H1 (cell line): ENCODE measurements around the gene TMEM271. TPM values are rescaled to one million over a fixed set of nuclear protein-coding genes. Genes with fewer than 3 reads are reported as not detected.

Source experiments
- CTCF ChIA-PET: fragments of 300-600 bp; sonication (Branson Sonifier 250); formaldehyde crosslinking; loops from one replicate; lab custom pipeline; 2021; ENCODE audit not compliant: partially characterized antibody; lab: Charles Lee
- POLR2A ChIA-PET: fragments of 300-600 bp; sonication (Branson Sonifier 250); formaldehyde crosslinking; loops from one replicate; lab custom pipeline; 2021; ENCODE audit warnings: inconsistent platforms; ENCODE audit not compliant: partially characterized antibody; lab: Charles Lee
- DNase-seq, 2 experiments: peaks; one replicate each; pipeline versions ENCODE4 v3.0.0 to v3.0.0-alpha.2; 2010 to 2022; ENCODE audit warnings: low spot score in 2 of 2, low read depth in 1 of 2, mixed read lengths in 1 of 2
- FAIRE-seq: peaks from 2 replicates; lab custom pipeline; 2011; peaks lifted over from hg19 to GRCh38; lab: Jason Lieb, UNC
- H2AFZ ChIP-seq: 2 replicates; pipeline ENCODE4 v1.8.1; 2012; ENCODE audit warnings: low read length, inconsistent platforms
- H2AK5ac ChIP-seq: 2 replicates; pipeline ENCODE4 v1.6.1; 2013; ENCODE audit warnings: low read depth, low read length
- H2BK120ac ChIP-seq: replicated peaks from 2 replicates; pipeline ENCODE3; 2013; ENCODE audit warnings: low read depth, low read length, inconsistent platforms
- H2BK12ac ChIP-seq: 2 replicates; pipeline ENCODE4 v1.6.1; 2013; ENCODE audit warnings: low read depth, low read length
- H2BK15ac ChIP-seq: 2 replicates; pipeline ENCODE4 v1.6.1; 2013; ENCODE audit warnings: low read length
- H2BK20ac ChIP-seq: 2 replicates; pipeline ENCODE4 v1.6.1; 2013; ENCODE audit warnings: low read length
- H2BK5ac ChIP-seq: 2 replicates; pipeline ENCODE4 v1.6.1; 2013; ENCODE audit warnings: low read depth, low read length
- H3K14ac ChIP-seq: 2 replicates; pipeline ENCODE4 v1.6.1; 2013; ENCODE audit warnings: inconsistent platforms; ENCODE audit not compliant: insufficient read length
- H3K18ac ChIP-seq: 2 replicates; pipeline ENCODE4 v1.6.1; 2013; ENCODE audit warnings: low read length; ENCODE audit errors: extremely low read depth
- H3K23ac ChIP-seq: 2 replicates; pipeline ENCODE4 v1.6.1; 2013; ENCODE audit warnings: inconsistent platforms; ENCODE audit not compliant: insufficient read length
- H3K23me2 ChIP-seq: 2 replicates; pipeline ENCODE4 v1.6.1; 2013; ENCODE audit warnings: low read depth, low read length
- H3K27ac ChIP-seq: 2 replicates; pipeline ENCODE4 v1.6.1; 2011; ENCODE audit warnings: low read depth, low read length, inconsistent platforms
- H3K27me3 ChIP-seq, 4 experiments: replicated peaks in 1 of 4; 1 replicate in 1 of 4; 2 replicates in 3 of 4; pipeline versions ENCODE4 v1.6.1 to v1.8.1; 2011 to 2013; ENCODE audit warnings: low read length in 3 of 4, mild to moderate bottlenecking in 3 of 4, inconsistent platforms in 2 of 4, mixed read lengths in 2 of 4, moderate library complexity in 1 of 4; ENCODE audit not compliant: control insufficient read depth in 3 of 4, insufficient read depth in 3 of 4; ENCODE audit errors: extremely low read depth in 1 of 4
- H3K36me3 ChIP-seq, 4 experiments: 2 replicates each; pipeline versions ENCODE4 v1.6.1 to v1.8.1; 2011 to 2013; ENCODE audit warnings: mild to moderate bottlenecking in 4 of 4, low read length in 3 of 4, moderate library complexity in 2 of 4, control low read depth in 1 of 4, inconsistent platforms in 1 of 4; ENCODE audit not compliant: insufficient read depth in 4 of 4, control insufficient read depth in 2 of 4
- H3K4ac ChIP-seq: replicated peaks from 2 replicates; pipeline ENCODE3; 2013; ENCODE audit warnings: low read length, low read depth, mixed read lengths, inconsistent platforms; ENCODE audit not compliant: insufficient read length
- H3K4me1 ChIP-seq, 4 experiments: replicated peaks in 1 of 4; 1 replicate in 1 of 4; 2 replicates in 3 of 4; pipeline versions ENCODE4 v1.6.1 to v1.8.1; 2011 to 2013; ENCODE audit warnings: low read length in 3 of 4, inconsistent platforms in 2 of 4, mixed read lengths in 1 of 4; ENCODE audit not compliant: insufficient read depth in 4 of 4, control insufficient read depth in 3 of 4
- H3K4me2 ChIP-seq, 2 experiments: 2 replicates each; pipeline versions ENCODE4 v1.6.1 to v1.8.1; 2011 to 2013; ENCODE audit warnings: low read depth in 2 of 2, low read length in 2 of 2, control low read depth in 1 of 2, inconsistent platforms in 1 of 2, mild to moderate bottlenecking in 1 of 2; ENCODE audit not compliant: insufficient read depth in 1 of 2
- H3K4me3 ChIP-seq, 4 experiments: fragments of 200-600, 300-600 bp in 1 of 4; sonication (generic), shearing (Covaris generic), sonication (Bioruptor Twin) in 1 of 4; 2 replicates each; pipeline versions ENCODE4 v1.5.1 to v1.8.1; 2011 to 2016; ENCODE audit warnings: low read length in 4 of 4, low read depth in 3 of 4, control low read depth in 2 of 4, inconsistent platforms in 2 of 4, mild to moderate bottlenecking in 2 of 4, mixed read lengths in 1 of 4, moderate library complexity in 1 of 4; ENCODE audit not compliant: insufficient read depth in 2 of 4; ENCODE audit errors: extremely low read depth in 1 of 4
- H3K56ac ChIP-seq: replicated peaks from 2 replicates; pipeline ENCODE3; 2013; ENCODE audit warnings: low read depth, mild to moderate bottlenecking, mixed read lengths, low read length, inconsistent platforms; ENCODE audit not compliant: insufficient read length
- H3K79me1 ChIP-seq: 2 replicates; pipeline ENCODE4 v1.6.1; 2013; ENCODE audit warnings: low read depth, low read length, control low read depth
- H3K79me2 ChIP-seq, 2 experiments: 2 replicates each; pipeline versions ENCODE4 v1.6.1 to v1.8.1; 2012 to 2013; ENCODE audit warnings: low read length in 2 of 2, mild to moderate bottlenecking in 2 of 2, inconsistent platforms in 1 of 2; ENCODE audit not compliant: insufficient read depth in 2 of 2, control insufficient read depth in 1 of 2
- H3K9ac ChIP-seq, 4 experiments: replicated peaks in 1 of 4; 1 replicate in 1 of 4; 2 replicates in 3 of 4; pipeline versions ENCODE4 v1.6.1 to v1.8.1; 2011 to 2013; ENCODE audit warnings: low read depth in 3 of 4, low read length in 3 of 4, control low read depth in 2 of 4, mild to moderate bottlenecking in 2 of 4, moderate library complexity in 2 of 4, inconsistent platforms in 1 of 4; ENCODE audit errors: extremely low read depth in 1 of 4
- H3K9me3 ChIP-seq, 2 experiments: 2 replicates each; pipeline versions ENCODE4 v1.6.1 to v1.8.1; 2012 to 2013; ENCODE audit warnings: mild to moderate bottlenecking in 2 of 2, moderate library complexity in 2 of 2, control low read depth in 1 of 2, inconsistent platforms in 1 of 2, low read depth in 1 of 2, low read length in 1 of 2, mixed read lengths in 1 of 2; ENCODE audit not compliant: insufficient read depth in 2 of 2
- H4K20me1 ChIP-seq, 2 experiments: replicated peaks in 1 of 2; 2 replicates each; pipeline versions ENCODE3 to v1.8.1; 2011 to 2013; ENCODE audit warnings: inconsistent platforms in 2 of 2, low read length in 2 of 2, mild to moderate bottlenecking in 1 of 2; ENCODE audit not compliant: insufficient read depth in 2 of 2, control insufficient read depth in 1 of 2
- H4K5ac ChIP-seq: 2 replicates; pipeline ENCODE4 v1.6.1; 2013; ENCODE audit warnings: low read length, low read depth, mixed read lengths, inconsistent platforms; ENCODE audit not compliant: insufficient read length
- H4K8ac ChIP-seq: 2 replicates; pipeline ENCODE4 v1.8.0; 2013; ENCODE audit warnings: mild to moderate bottlenecking, moderate library complexity, low read length, inconsistent platforms; ENCODE audit not compliant: insufficient read depth; ENCODE audit errors: extremely low read depth
- H4K91ac ChIP-seq: replicated peaks from 2 replicates; pipeline ENCODE3; 2013; ENCODE audit warnings: low read length, mixed read lengths, inconsistent platforms; ENCODE audit not compliant: insufficient read length
- BRCA1 ChIP-seq: IDR thresholded peaks from 2 replicates; pipeline ENCODE4 v1.6.1; 2012; ENCODE audit warnings: low read depth, low read length, improper control_type of control experiment
- CHD1 ChIP-seq: IDR thresholded peaks from 2 replicates; pipeline ENCODE4 v1.6.1; 2012; ENCODE audit warnings: low read depth, low read length, improper control_type of control experiment
- CREB1 ChIP-seq: IDR thresholded peaks from 2 replicates; pipeline ENCODE4 v1.6.1; 2012; ENCODE audit warnings: inconsistent platforms
- EGR1 ChIP-seq: IDR thresholded peaks from 2 replicates; pipeline ENCODE4 v1.6.1; 2011; ENCODE audit warnings: low read depth, low read length, borderline replicate concordance
- FOSL1 ChIP-seq: IDR thresholded peaks from 2 replicates; pipeline ENCODE4 v1.6.1; 2011; ENCODE audit warnings: mild to moderate bottlenecking, low read depth, low read length, moderate library complexity; ENCODE audit not compliant: insufficient read depth
- JUN ChIP-seq: IDR thresholded peaks from 2 replicates; pipeline ENCODE4 v1.6.1; 2011; ENCODE audit warnings: low read depth, mild to moderate bottlenecking, improper control_type of control experiment, low read length
- POLR2AphosphoS5 ChIP-seq: IDR thresholded peaks from 2 replicates; pipeline ENCODE4 v1.6.1; 2011; ENCODE audit warnings: low read depth, low read length
- RBBP5 ChIP-seq: IDR thresholded peaks from 2 replicates; pipeline ENCODE4 v1.7.1; 2012; ENCODE audit warnings: low read depth, mild to moderate bottlenecking, inconsistent platforms, low read length, moderate library complexity, borderline replicate concordance
- SIN3A ChIP-seq, 2 experiments: IDR thresholded peaks in 1 of 2; conservative IDR thresholded peaks in 1 of 2; 2 replicates each; pipeline ENCODE4 v1.6.1; 2011 to 2012; ENCODE audit warnings: low read length in 2 of 2, improper control_type of control experiment in 1 of 2, low read depth in 1 of 2, mild to moderate bottlenecking in 1 of 2
- SUZ12 ChIP-seq: fragments of 200-600 bp; sonication (generic); IDR thresholded peaks from 2 replicates; pipeline ENCODE4 v1.6.1; 2012; ENCODE audit warnings: mild to moderate bottlenecking, inconsistent platforms, low read length, moderate library complexity, mixed read lengths
- TCF12 ChIP-seq: IDR thresholded peaks from 2 replicates; pipeline ENCODE4 v1.6.1; 2011; ENCODE audit warnings: low read depth, mild to moderate bottlenecking, low read length
- TEAD4 ChIP-seq: IDR thresholded peaks from 2 replicates; pipeline ENCODE4 v1.6.1; 2012; ENCODE audit warnings: low read depth, low read length, inconsistent platforms, mixed read lengths
- WGBS, 2 experiments: shearing (Covaris generic) in 1 of 2; methylation state at CpG; one replicate each; pipeline versions ENCODE4 v1.1.6 to v1.1.7; 2013 to 2015; ENCODE audit warnings: low lambda C conversion rate in 2 of 2, mixed read lengths in 2 of 2, inconsistent platforms in 1 of 2, low coverage in 1 of 2, missing lambda C conversion rate in 1 of 2; ENCODE audit not compliant: insufficient replicate concordance in 2 of 2, insufficient coverage in 1 of 2, insufficient read length in 1 of 2; ENCODE audit errors: extremely low coverage in 1 of 2, missing lambda C conversion rate in 1 of 2; 5-methylcytosine and 5-hydroxymethylcytosine counted together
- polyA plus RNA-seq, 7 experiments: library from polyadenylated mRNA; depleted of rRNA in 3 of 7; stranded (reverse) in 5 of 7; unstranded in 2 of 7; fragments of >200 nt in 5 of 7; fragments of 200-250 nt in 2 of 7; gene quantifications; 1 replicate in 5 of 7; 2 replicates in 1 of 7; 4 replicates in 1 of 7; pipeline versions ENCODE4 v1.2.1 to v1.2.3, GENCODE V29; 2011 to 2013; ENCODE audit warnings: missing spikeins in 2 of 7, mixed read lengths in 2 of 7
- total RNA-seq: library from RNA; stranded (reverse); fragmentation: NEBNext Ultra II Directional; extraction: Animal tissue kit (Norgen Biotek cat#: 25700); gene quantifications from 2 replicates; pipeline ENCODE4 v1.2.1, GENCODE V29; 2021

Gene TMEM271
- total and polyA plus RNA-seq, 2 of the 8 experiments (the other 6 are each of a cell fraction or from before 2014, with no cell fraction given): 0.08 to 0.35 TPM

DNA sequence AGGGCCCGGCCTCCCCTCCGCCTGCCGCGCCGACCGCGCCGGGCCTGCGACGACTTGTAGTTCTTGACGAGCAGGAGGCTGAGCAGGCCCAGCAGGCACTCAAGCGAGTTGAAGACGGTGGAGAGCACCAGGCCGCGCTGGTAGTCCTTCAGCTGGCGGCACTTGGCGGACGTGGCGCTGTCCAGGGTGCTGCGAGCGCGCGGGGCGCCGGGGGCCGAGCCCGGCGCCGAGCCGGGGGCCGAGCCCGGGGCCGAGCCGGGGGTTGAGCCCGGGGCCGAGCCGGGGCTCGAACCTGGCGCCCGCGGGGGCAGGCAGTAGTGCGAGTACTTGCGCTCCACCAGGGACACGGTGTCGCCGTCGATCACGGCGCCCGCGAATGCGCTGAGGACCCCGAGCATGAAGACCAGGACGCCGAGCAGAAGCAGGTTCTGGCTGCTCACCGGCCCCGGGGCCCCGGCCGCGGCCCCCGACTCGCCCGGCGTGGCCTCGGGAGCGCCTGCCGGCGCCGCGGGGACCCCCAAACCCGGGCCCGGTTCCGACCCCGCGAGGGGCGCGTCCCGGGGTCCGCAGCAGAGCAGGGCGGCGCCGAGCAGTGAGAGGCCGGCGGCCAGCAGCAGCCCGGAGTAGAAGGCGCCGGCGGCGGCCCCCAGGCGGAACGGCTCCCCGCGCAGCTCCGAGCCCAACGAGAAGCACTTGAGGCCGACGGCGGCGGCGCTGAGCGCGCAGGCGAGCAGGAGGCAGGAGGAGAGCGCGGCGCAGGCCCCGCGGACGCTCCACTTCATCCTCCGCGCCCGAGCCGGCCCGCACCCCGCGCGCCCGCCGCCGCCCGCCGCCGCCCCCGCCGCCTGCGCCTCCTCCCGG, 584 bp downstream of the TMEM271 start:
- H3K23ac ChIP-seq: no peak overlapping the region
- H4K91ac ChIP-seq: no peak overlapping the region
- POLR2A ChIA-PET: interaction anchor here (0.7 to 1.1 kb wide), 3 partner anchors 89 to 366 kb away, joined by 3 read pairs; no protein-coding TSS in a partner anchor
- H3K4me1 ChIP-seq: peaks cover 0 to 20% (median 12%) of the 10 kb centered on the region in 4 experiments; a peak in 6 of 7 replicates
- no peak overlapping the region for H3K4ac ChIP-seq
- no peaks in the 10 kb centered on the region for H3K79me1 ChIP-seq
- no peak overlapping the region for H3K56ac ChIP-seq
- DNase-seq (peak; percentile 47 to 85), FAIRE-seq (no peak)
- H3K27me3 ChIP-seq: peaks cover 62 to 88% (median 75%) of the 10 kb centered on the region in 4 experiments
- no peak overlapping the region for H2AFZ ChIP-seq
- no peak overlapping the region for H2BK15ac ChIP-seq
- H3K4me3 ChIP-seq: peak overlapping the region in 3 of 4 experiments; percentile 5 to 50 (median 17); a peak in 5 of 8 replicates
- H3K79me2 ChIP-seq: no peaks in the 10 kb centered on the region
- no peak overlapping the region for H3K27ac ChIP-seq
- CTCF ChIA-PET: no interaction called here
- peak overlapping the region; percentile 77 to 79 for H3K4me2 ChIP-seq
- H2BK12ac ChIP-seq: no peak overlapping the region
- no peaks in the 10 kb centered on the region for H3K9me3 ChIP-seq
- no peak overlapping the region for H4K5ac ChIP-seq
- H3K9ac ChIP-seq: no peak overlapping the region
- no peak overlapping the region for H3K18ac ChIP-seq
- H3K23me2 ChIP-seq: peaks cover 15% of the 10 kb centered on the region
- H2AK5ac ChIP-seq: no peak overlapping the region
- no peak overlapping the region for H2BK120ac ChIP-seq
- no peak overlapping the region for H3K14ac ChIP-seq
- H4K20me1 ChIP-seq: peaks cover 2 to 18% of the 10 kb centered on the region in 2 experiments
- H2BK20ac ChIP-seq: no peak overlapping the region
- 2% methylated on average over 32 of the region's 127 CpGs; no CpG with 5 or more reads in 1 of the 2 experiments for WGBS, 2 experiments
- H2BK5ac ChIP-seq: no peak overlapping the region
- H3K36me3 ChIP-seq: no peaks in the 10 kb centered on the region
- H4K8ac ChIP-seq: peak overlapping the region; percentile 19; the same call in 1 of the 2 replicates
- TF ChIP-seq BRCA1: no peak
- TF ChIP-seq TEAD4: no peak
- no peak for TF ChIP-seq TCF12
- TF ChIP-seq RBBP5: no peak
- no peak for TF ChIP-seq JUN
- peak; percentile 29; the same call in 1 of the 2 replicates for TF ChIP-seq CREB1
- peak; percentile 52; the same call in 1 of the 2 replicates for TF ChIP-seq SUZ12
- TF ChIP-seq POLR2AphosphoS5: no peak
- no peak for TF ChIP-seq CHD1
- no peak for TF ChIP-seq FOSL1
- peak; percentile 93 to 94; a peak in 3 of 4 replicates for TF ChIP-seq SIN3A (conservative IDR thresholded peaks at IDR 0.05 in 1 of 2, IDR thresholded peaks at IDR 0.05 in 1 of 2; ENCODE audit: low read depth in 1 of 2, low read length in 2 of 2)
- TF ChIP-seq EGR1: no peak
